ENCODE measurements around the gene FAM47E.
A peak's percentile ranks its signal among the peaks of the same experiment; 100 is the strongest.

FAM47E gene

GRCh38 chr4:76214177-76214675 lies 37.3 kb upstream of the FAM47E start (continued):
- TF ChIP-seq, protein P1, sequence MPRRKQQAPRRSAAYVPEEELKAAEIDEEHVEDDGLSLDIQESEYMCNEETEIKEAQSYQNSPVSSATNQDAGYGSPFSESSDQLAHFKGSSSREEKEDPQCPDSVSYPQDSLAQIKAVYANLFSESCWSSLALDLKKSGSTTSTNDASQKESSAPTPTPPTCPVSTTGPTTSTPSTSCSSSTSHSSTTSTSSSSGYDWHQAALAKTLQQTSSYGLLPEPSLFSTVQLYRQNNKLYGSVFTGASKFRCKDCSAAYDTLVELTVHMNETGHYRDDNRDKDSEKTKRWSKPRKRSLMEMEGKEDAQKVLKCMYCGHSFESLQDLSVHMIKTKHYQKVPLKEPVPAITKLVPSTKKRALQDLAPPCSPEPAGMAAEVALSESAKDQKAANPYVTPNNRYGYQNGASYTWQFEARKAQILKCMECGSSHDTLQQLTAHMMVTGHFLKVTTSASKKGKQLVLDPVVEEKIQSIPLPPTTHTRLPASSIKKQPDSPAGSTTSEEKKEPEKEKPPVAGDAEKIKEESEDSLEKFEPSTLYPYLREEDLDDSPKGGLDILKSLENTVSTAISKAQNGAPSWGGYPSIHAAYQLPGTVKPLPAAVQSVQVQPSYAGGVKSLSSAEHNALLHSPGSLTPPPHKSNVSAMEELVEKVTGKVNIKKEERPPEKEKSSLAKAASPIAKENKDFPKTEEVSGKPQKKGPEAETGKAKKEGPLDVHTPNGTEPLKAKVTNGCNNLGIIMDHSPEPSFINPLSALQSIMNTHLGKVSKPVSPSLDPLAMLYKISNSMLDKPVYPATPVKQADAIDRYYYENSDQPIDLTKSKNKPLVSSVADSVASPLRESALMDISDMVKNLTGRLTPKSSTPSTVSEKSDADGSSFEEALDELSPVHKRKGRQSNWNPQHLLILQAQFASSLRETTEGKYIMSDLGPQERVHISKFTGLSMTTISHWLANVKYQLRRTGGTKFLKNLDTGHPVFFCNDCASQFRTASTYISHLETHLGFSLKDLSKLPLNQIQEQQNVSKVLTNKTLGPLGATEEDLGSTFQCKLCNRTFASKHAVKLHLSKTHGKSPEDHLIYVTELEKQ (tag by site-specific recombination; IDR thresholded peaks at IDR 0.05; ENCODE audit: borderline replicate concordance) = no peak
- TF ChIP-seq ZNF501 (tag by site-specific recombination; IDR thresholded peaks at IDR 0.05) (peak; percentile 67; the same call in 1 of the 2 replicates), ZBTB48 (tag by site-specific recombination; IDR thresholded peaks at IDR 0.05) (0 out of 2 replicates have a peak, but pooled peaks have one; percentile 25), ZNF133 (tag by site-specific recombination; IDR thresholded peaks at IDR 0.05) (no peak), ZNF169 (tag by site-specific recombination; IDR thresholded peaks at IDR 0.05) (no peak), ZIC2 (tag by site-specific recombination; IDR thresholded peaks at IDR 0.05) (peak; percentile 41; the same call in 1 of the 2 replicates), MEIS1 (CRISPR knock-in tag; IDR thresholded peaks at IDR 0.05; ENCODE audit: borderline replicate concordance) (no peak)

GRCh38 chr4:76215077-76215476 lies 36.4 kb upstream of the FAM47E start:
- no peaks in the 10 kb centered on the region for H3K36me3 ChIP-seq (ENCODE audit: control insufficient read depth in 2 of 2, insufficient read depth in 1 of 2, low read length in 2 of 2)
- H3K27ac ChIP-seq (ENCODE audit: extremely low read depth, low read depth, low read length) = no peak overlapping the region
- H3K4me3 ChIP-seq (ENCODE audit: low read depth, low read length) = no peak overlapping the region
- TF ChIP-seq, protein P2, sequence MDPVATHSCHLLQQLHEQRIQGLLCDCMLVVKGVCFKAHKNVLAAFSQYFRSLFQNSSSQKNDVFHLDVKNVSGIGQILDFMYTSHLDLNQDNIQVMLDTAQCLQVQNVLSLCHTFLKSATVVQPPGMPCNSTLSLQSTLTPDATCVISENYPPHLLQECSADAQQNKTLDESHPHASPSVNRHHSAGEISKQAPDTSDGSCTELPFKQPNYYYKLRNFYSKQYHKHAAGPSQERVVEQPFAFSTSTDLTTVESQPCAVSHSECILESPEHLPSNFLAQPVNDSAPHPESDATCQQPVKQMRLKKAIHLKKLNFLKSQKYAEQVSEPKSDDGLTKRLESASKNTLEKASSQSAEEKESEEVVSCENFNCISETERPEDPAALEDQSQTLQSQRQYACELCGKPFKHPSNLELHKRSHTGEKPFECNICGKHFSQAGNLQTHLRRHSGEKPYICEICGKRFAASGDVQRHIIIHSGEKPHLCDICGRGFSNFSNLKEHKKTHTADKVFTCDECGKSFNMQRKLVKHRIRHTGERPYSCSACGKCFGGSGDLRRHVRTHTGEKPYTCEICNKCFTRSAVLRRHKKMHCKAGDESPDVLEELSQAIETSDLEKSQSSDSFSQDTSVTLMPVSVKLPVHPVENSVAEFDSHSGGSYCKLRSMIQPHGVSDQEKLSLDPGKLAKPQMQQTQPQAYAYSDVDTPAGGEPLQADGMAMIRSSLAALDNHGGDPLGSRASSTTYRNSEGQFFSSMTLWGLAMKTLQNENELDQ (tag by site-specific recombination; IDR thresholded peaks at IDR 0.05; ENCODE audit: low read depth) = no peak
- no peak for TF ChIP-seq ZNF354C (tag by site-specific recombination; IDR thresholded peaks at IDR 0.05; ENCODE audit: borderline replicate concordance, low read depth)
- no peak for TF ChIP-seq ZNF571 (tag by site-specific recombination; IDR thresholded peaks at IDR 0.05)
- no peak for TF ChIP-seq ZNF16 (tag by site-specific recombination; IDR thresholded peaks at IDR 0.05; ENCODE audit: low read depth)
- no peak for TF ChIP-seq GLI2 (tag by site-specific recombination; IDR thresholded peaks at IDR 0.05; ENCODE audit: borderline replicate concordance, low read depth)
- H3K9me3 ChIP-seq (ENCODE audit: control insufficient read depth, insufficient read depth, low read depth, low read length) = no peaks in the 10 kb centered on the region
- CTCF ChIA-PET = interaction anchor here (1.2 kb wide), 1 partner anchor 12 kb away, joined by 3 read pairs; no protein-coding TSS in a partner anchor
- no peaks in the 10 kb centered on the region for H3K4me1 ChIP-seq (ENCODE audit: control insufficient read depth, insufficient read depth, low read length)
- POLR2A ChIA-PET = no interaction called here

- ChIA-PET POLR2A (no interaction called here), CTCF (interaction anchor here (0.6 to 0.9 kb wide), 2 partner anchors 161 to 175 kb away, joined by 3 read pairs; no protein-coding TSS in a partner anchor)
- Histone ChIP-seq H3K36me3 (ENCODE audit: control insufficient read depth in 2 of 2, insufficient read depth in 1 of 2, low read length in 2 of 2) (no peaks in the 10 kb centered on the region), H3K27ac (ENCODE audit: extremely low read depth, low read depth, low read length) (no peak overlapping the region), H3K4me1 (ENCODE audit: control insufficient read depth, insufficient read depth, low read length) (no peaks in the 10 kb centered on the region), H3K9me3 (ENCODE audit: control insufficient read depth, insufficient read depth, low read depth, low read length) (no peaks in the 10 kb centered on the region), H3K4me3 (ENCODE audit: low read depth, low read length) (no peak overlapping the region)
- TF ChIP-seq ZNF560 (tag by site-specific recombination; IDR thresholded peaks at IDR 0.05; ENCODE audit: borderline replicate concordance) (no peak), ZNF214 (tag by site-specific recombination; IDR thresholded peaks at IDR 0.05; ENCODE audit: borderline replicate concordance) (no peak), ZNF114 (tag by site-specific recombination; IDR thresholded peaks at IDR 0.05) (no peak), ZNF837 (tag by site-specific recombination; IDR thresholded peaks at IDR 0.05) (no peak), ZNF704 (tag by site-specific recombination; IDR thresholded peaks at IDR 0.05) (no peak), YY1 (tag by site-specific recombination; IDR thresholded peaks at IDR 0.05) (no peak), SCRT2 (tag by site-specific recombination; IDR thresholded peaks at IDR 0.05) (no peak), OVOL3 (tag by site-specific recombination; IDR thresholded peaks at IDR 0.05) (no peak), ZNF423 (tag by site-specific recombination; IDR thresholded peaks at IDR 0.05) (no peak), KLF7 (tag by site-specific recombination; IDR thresholded peaks at IDR 0.05; ENCODE audit: borderline replicate concordance) (no peak), ZNF610 (tag by site-specific recombination; IDR thresholded peaks at IDR 0.05; ENCODE audit: borderline replicate concordance) (no peak), ZNF776 (tag by site-specific recombination; IDR thresholded peaks at IDR 0.05; ENCODE audit: borderline replicate concordance) (no peak)
- TF ChIP-seq, protein P3, sequence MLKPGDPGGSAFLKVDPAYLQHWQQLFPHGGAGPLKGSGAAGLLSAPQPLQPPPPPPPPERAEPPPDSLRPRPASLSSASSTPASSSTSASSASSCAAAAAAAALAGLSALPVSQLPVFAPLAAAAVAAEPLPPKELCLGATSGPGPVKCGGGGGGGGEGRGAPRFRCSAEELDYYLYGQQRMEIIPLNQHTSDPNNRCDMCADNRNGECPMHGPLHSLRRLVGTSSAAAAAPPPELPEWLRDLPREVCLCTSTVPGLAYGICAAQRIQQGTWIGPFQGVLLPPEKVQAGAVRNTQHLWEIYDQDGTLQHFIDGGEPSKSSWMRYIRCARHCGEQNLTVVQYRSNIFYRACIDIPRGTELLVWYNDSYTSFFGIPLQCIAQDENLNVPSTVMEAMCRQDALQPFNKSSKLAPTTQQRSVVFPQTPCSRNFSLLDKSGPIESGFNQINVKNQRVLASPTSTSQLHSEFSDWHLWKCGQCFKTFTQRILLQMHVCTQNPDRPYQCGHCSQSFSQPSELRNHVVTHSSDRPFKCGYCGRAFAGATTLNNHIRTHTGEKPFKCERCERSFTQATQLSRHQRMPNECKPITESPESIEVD (tag by site-specific recombination; IDR thresholded peaks at IDR 0.05) = no peak
These were observed 35.0 kb upstream of the FAM47E start for GRCh38 chr4:76216524-76216923.

Data from HEK293 (cell line).